ENCODE measurements around the gene TMED4. TPM values are rescaled to one million over a fixed set of nuclear protein-coding genes. Genes with fewer than 3 reads are reported as not detected.
A peak's percentile ranks its signal among the peaks of the same experiment; 100 is the strongest.

Gene TMED4
- 183 TPM for polyA plus RNA-seq (2012; ENCODE audit: insufficient read depth, insufficient read length, low read depth)

DNA sequence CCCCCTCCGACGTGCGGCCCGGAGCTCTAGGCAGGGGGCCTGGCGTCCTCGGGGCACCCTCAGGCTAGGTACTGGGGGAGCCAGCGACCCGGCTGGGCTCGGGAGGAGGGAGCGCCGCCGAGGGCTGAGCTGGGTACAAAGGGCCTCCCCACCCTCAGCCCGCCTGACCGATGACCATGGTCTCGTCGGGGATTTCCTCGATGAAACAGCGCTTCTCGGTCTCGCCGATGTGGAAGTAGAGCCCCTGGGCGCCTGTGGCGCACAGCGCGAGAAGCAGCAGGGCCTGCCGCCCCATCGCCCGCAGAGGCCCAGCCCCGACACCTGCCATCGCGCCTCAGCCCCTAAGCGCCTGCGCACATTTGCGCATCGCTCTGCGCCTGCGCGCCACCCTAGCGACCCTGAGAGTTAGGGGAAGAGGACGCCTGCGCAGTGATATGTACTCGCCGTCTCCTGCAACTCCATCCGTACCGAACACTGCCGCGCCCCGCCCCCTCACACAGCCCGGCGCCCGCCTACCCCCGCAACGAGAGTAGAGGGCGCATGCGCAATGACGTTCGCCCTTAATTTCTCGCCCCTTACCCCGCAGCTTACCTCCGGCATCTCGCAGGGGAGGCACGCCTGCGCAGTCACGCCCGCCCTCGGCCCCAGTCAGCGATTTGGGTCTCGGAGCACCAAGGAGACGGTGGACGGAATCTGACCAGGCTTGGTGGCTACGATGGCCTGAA, at the start of gene TMED4:
TMED4 (minus strand) TSS at position 353 of the 725 bp plus-strand sequence; CDS start at position 328, 25 bp downstream.
- TF ChIP-seq CTCF (IDR thresholded peaks at IDR 0.05; ENCODE audit: low read depth, low read length): no peak
- peak; percentile 100 for DNase-seq
- no peaks in the 10 kb centered on the region for H3K9me3 ChIP-seq

DNA sequence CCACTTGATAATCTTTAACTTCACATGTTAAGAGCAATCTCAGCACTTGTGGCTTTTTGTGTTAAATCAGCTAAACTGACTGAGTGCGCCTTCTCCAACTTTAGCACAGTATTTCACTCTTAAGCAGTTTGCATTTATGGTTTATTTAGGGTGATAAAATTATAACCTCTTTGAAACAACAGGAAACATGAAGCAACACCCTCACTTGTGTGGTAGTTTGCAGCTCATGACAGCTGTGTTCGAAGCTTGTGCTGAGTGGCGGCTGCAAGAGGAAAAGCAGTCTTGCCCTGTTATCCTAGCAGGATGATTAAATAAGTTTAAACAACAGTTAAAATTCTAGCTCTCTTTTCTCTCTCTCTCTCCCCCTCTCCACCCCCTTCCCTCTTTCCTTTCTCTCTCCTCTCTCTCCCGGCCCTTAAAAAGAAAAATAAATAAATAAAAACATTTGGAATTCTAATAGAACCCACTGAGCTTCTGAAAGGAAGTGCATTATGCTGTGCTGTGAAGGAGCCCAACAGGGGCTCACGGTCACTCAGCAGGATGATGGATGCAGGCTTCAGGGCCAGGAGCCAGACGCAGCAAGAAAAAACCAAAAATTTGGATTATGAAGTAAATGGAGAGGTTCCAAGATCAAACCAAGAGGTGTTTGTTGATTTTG, 49.6 kb upstream of the TMED4 start:
- no peaks in the 10 kb centered on the region; the same call in 1 of the 2 replicates for H3K4me1 ChIP-seq
- H3K9me3 ChIP-seq: no peaks in the 10 kb centered on the region
- TF ChIP-seq CTCF (IDR thresholded peaks at IDR 0.05; ENCODE audit: low read depth, low read length): no peak
- peaks cover 21% of the 10 kb centered on the region for H3K36me3 ChIP-seq
- no peak overlapping the region for H3K4me3 ChIP-seq (ENCODE audit: low read depth, low read length)
- no peaks in the 10 kb centered on the region for H3K27me3 ChIP-seq
- no peak for DNase-seq

More for the DNA sequence above, at the start of gene TMED4:
- Histone ChIP-seq H3K4me1 (no peaks in the 10 kb centered on the region; the same call in 1 of the 2 replicates), H3K4me3 (ENCODE audit: low read depth, low read length) (peak within 1 kb of the TSS; percentile 95), H3K36me3 (peaks cover 37% of the 10 kb centered on the region), H3K27me3 (no peaks in the 10 kb centered on the region)

- TF ChIP-seq CTCF (IDR thresholded peaks at IDR 0.05; ENCODE audit: low read depth, low read length): no peak
- Histone ChIP-seq H3K4me1 (no peaks in the 10 kb centered on the region; the same call in 1 of the 2 replicates), H3K36me3 (peaks cover 27% of the 10 kb centered on the region), H3K27me3 (no peaks in the 10 kb centered on the region), H3K4me3 (ENCODE audit: low read depth, low read length) (no peak overlapping the region), H3K9me3 (no peaks in the 10 kb centered on the region)
- DNase-seq: no peak
These were observed 48.9 kb upstream of the TMED4 start for GRCh38 chr7:44630792-44631457.

GRCh38 chr7:44629829-44630522, 47.9 kb upstream of the TMED4 start:
- peaks cover 36% of the 10 kb centered on the region for H3K36me3 ChIP-seq
- no peaks in the 10 kb centered on the region for H3K27me3 ChIP-seq
- no peak overlapping the region for H3K4me3 ChIP-seq (ENCODE audit: low read depth, low read length)
- no peaks in the 10 kb centered on the region; the same call in 1 of the 2 replicates for H3K4me1 ChIP-seq
- TF ChIP-seq CTCF (IDR thresholded peaks at IDR 0.05; ENCODE audit: low read depth, low read length): no peak
- H3K9me3 ChIP-seq: no peaks in the 10 kb centered on the region
- no peak for DNase-seq

GRCh38 chr7:44626620-44627019, 44.6 kb upstream of the TMED4 start:
- Histone ChIP-seq H3K4me1 (no peaks in the 10 kb centered on the region), H3K36me3 (peaks cover 43% of the 10 kb centered on the region), H3K27me3 (no peaks in the 10 kb centered on the region), H3K9me3 (no peaks in the 10 kb centered on the region), H3K4me3 (ENCODE audit: low read depth, low read length) (no peak overlapping the region)
- DNase-seq: no peak
- TF ChIP-seq CTCF (IDR thresholded peaks at IDR 0.05; ENCODE audit: low read depth, low read length): no peak
